ENCODE data around the gene FUS.

The FUS gene

DNA sequence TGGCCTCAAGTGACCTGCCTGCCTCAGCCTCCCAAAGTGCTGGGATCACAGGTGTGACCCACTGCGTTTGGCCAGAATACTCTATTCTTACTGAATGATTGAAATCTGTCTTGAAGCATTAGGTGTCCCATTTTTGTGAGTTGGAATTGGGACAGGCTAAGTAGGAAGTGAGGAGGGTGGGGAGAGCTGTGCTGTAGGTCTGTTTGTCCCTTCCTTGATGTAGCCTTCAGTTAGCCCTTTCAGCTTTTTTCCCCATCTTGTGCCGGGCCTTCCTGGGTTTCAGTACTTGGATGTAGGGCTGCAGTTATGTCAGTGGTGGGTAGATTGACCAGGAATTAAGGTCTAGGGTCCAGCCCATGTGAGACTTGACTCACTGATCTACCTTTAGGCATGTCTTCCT lies 13.9 kb downstream of the FUS start:
- TF ChIP-seq CTCF (IDR thresholded peaks at IDR 0.05) = no peak

DNA sequence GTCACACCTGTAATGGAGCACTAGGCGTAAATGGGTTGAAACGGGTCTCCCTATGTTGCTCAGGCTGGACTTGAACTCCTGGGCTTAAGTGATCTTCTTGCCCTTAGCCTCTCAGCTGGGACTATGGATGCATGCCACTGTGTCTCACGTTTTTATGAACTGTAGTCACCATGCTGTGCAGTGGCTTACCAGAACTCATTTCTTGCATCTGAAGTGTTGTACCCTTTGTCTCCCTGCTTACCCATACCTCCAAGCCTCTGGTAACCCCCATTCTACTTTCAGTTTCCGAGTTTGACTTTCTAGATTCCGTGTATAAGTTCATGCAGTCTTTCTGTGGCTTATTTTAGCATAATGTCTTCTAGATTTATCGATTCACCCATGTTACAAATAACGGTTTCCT lies 15.0 kb downstream of the FUS start:
- TF ChIP-seq CTCF (IDR thresholded peaks at IDR 0.05) = no peak

DNA sequence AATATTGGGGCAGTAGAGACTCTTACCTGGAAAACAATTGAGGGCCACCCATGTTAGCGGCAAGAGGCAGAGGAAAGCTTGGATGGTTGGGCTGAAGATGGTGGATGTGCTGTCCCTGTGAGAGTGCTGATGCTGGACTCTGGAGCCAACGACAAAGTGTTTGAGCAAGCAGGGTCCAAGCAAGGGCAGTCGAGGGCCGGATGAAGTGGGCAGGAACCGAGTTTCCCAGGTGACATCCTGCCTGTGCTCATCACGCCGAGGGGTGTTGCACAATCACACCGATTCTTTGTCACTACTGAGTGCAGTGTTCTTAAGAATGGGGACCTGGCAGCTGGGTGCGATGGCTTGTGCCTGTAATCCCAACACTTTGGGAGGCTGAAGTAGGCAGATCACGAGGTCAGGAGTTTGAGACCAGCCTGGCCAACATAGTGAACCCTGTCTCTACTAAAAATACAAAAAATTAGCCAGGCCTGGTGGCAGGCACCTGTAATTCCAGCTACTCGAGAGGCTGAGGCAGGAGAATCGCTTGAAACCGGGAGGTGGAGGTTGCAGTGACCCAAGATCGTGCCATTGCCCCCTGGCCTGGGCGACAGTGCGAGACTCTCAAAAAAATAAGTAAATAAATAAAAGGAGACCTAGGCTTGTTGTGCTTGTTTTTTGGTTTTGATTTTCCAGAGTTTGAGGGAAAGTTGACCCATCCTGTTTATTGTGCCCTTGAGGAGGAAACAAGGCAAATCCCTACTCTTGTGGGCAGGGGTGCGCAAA lies 16.6 kb downstream of the FUS start:
- no peak for TF ChIP-seq CTCF (IDR thresholded peaks at IDR 0.05)

DNA sequence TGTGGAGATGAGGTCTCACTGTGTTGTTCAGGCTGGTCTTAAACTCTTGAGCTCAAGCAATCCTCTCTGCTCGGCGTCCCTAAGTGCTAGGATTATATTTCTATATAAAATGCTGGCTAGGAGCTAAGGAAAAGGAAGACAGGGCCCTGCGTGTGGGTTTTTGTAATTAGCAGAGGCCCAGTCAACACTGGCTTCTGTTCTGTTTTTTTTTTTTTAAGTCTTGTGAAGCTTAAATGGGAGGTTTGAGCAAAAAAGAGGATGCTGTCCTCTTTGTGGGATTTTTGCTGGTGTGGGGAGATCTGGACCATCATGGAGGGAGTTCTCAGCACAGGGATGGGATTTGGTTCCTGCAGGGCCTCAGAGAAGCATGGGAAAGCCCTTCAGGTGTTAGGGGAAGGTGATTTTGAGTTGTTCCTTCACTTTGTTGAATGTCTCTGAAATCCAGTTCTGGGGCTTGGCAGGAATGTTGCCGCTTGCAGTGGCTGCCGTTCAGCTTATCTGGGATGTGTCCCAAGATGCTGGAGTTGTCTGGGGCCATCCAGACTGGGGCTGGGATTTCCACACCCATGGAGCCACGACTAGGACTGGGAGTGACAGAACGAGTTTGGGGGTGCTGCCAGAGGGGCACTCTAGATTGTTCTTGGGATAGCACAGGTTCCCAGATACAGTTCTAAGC lies 18.4 kb downstream of the FUS start:
- no peak for TF ChIP-seq CTCF (IDR thresholded peaks at IDR 0.05)

- TF ChIP-seq CTCF (IDR thresholded peaks at IDR 0.05) = no peak
Measured at GRCh38 chr16:31199430-31200041, 19.6 kb downstream of the FUS start.

GRCh38 chr16:31200821-31201568 lies 21.1 kb downstream of the FUS start:
- TF ChIP-seq CTCF (IDR thresholded peaks at IDR 0.05) = no peak
